GM12878 (cell line): ENCODE results near the gene TXNDC9. TPM values are rescaled to one million over a fixed set of nuclear protein-coding genes. Genes with fewer than 3 reads are reported as not detected.
A peak's percentile ranks its signal among the peaks of the same experiment; 100 is the strongest.

Experiments used
- ATF7 ChIP-seq: fragments of 450-650 bp; IDR thresholded peaks from 2 replicates; pipeline ENCODE4 v1.6.1; 2016; ENCODE audit warnings: low read depth, mild to moderate bottlenecking
- BACH1 ChIP-seq: fragments of 450-650 bp; IDR thresholded peaks from 2 replicates; pipeline ENCODE4 v1.6.1; 2017; ENCODE audit warnings: mild to moderate bottlenecking, borderline replicate concordance
- BRCA1 ChIP-seq: IDR thresholded peaks from 2 replicates; pipeline ENCODE4 v1.6.1; 2011; ENCODE audit warnings: low read depth, low read length, improper control_type of control experiment
- CBX5 ChIP-seq: sonication (generic); IDR thresholded peaks from 2 replicates; pipeline ENCODE4 v1.6.1; 2016; ENCODE audit warnings: low read depth, moderate library complexity, mild to moderate bottlenecking, inconsistent platforms
- CHD1 ChIP-seq: IDR thresholded peaks from 2 replicates; pipeline ENCODE4 v1.6.1; 2012; ENCODE audit warnings: low read depth, low read length, improper control_type of control experiment
- CREB1 ChIP-seq: IDR thresholded peaks from 2 replicates; pipeline ENCODE4 v1.6.1; 2012; ENCODE audit warnings: low read depth, mild to moderate bottlenecking, inconsistent platforms
- CUX1 ChIP-seq: IDR thresholded peaks from 2 replicates; pipeline ENCODE4 v1.6.1; 2012; ENCODE audit warnings: improper control_type of control experiment, low read depth, low read length; ENCODE audit not compliant: insufficient replicate concordance
- E2F8 ChIP-seq: fragments of 450-650 bp; IDR thresholded peaks from 2 replicates; pipeline ENCODE4 v1.6.1; 2018; ENCODE audit warnings: mild to moderate bottlenecking, low read depth, moderate library complexity; ENCODE audit not compliant: partially characterized antibody
- FOXM1 ChIP-seq: IDR thresholded peaks from 2 replicates; pipeline ENCODE4 v1.6.1; 2012; ENCODE audit warnings: low read depth, mild to moderate bottlenecking, inconsistent platforms, low read length, moderate library complexity
- MYC ChIP-seq: IDR thresholded peaks from 2 replicates; pipeline ENCODE4 v1.6.1; 2011; ENCODE audit warnings: mild to moderate bottlenecking, low read length, moderate library complexity, inconsistent platforms; ENCODE audit not compliant: insufficient read depth, insufficient replicate concordance, insufficient read length, severe bottlenecking
- NFXL1 ChIP-seq: fragments of 450-650 bp; IDR thresholded peaks from 2 replicates; pipeline ENCODE4 v1.6.1; 2017; ENCODE audit warnings: antibody characterized with exemption, mild to moderate bottlenecking, borderline replicate concordance
- POU2F2 ChIP-seq: IDR thresholded peaks from 3 replicates; pipeline ENCODE4 v1.6.1; 2011; ENCODE audit warnings: low read depth, mild to moderate bottlenecking, low read length, borderline replicate concordance
- SUZ12 ChIP-seq: fragments of 200-600 bp; sonication (generic); IDR thresholded peaks from one replicate; pipeline ENCODE4 v1.6.1; 2018; ENCODE audit warnings: antibody characterized with exemption, mild to moderate bottlenecking; ENCODE audit not compliant: unreplicated experiment
- ZNF207 ChIP-seq: fragments of 450-650 bp; IDR thresholded peaks from 2 replicates; pipeline ENCODE4 v1.6.1; 2014; ENCODE audit warnings: antibody characterized with exemption, mild to moderate bottlenecking, borderline replicate concordance
- polyA plus RNA-seq, 11 experiments: library from polyadenylated mRNA; depleted of rRNA in 4 of 11; unstranded in 6 of 11; stranded (reverse) in 5 of 11; fragments of >200 nt; fragmentation: Nextera tagmentation in 4 of 11; fragmentation: Illumina TruSeq in 1 of 11; extraction: Ambion mirVana in 4 of 11; extraction: Trizol in 1 of 11; gene quantifications; 1 replicate in 1 of 11; 2 replicates in 10 of 11; pipeline versions ENCODE4 v1.2.1 to v1.2.3, GENCODE V29; 2011 to 2016; ENCODE audit warnings: inconsistent platforms in 2 of 11, missing spikeins in 2 of 11, low read depth in 1 of 11
- total RNA-seq, 4 experiments: library from RNA; depleted of rRNA in 3 of 4; stranded (reverse); fragments of >200 nt in 3 of 4; fragmentation: Illumina TruSeq in 1 of 4; extraction: Trizol in 1 of 4; gene quantifications; 2 replicates each; pipeline versions ENCODE4 v1.2.1 to v1.2.3, GENCODE V29; 2013 to 2021
- TF ChIP-seq, protein P1 (sequence below): IDR thresholded peaks from 2 replicates; pipeline ENCODE4 v1.6.1; 2011; ENCODE audit warnings: low read depth, low read length, improper control_type of control experiment, borderline replicate concordance
- TF ChIP-seq, protein P2 (sequence below): IDR thresholded peaks from 2 replicates; pipeline ENCODE4 v1.6.1; 2011; ENCODE audit warnings: borderline replicate concordance, low read depth, mild to moderate bottlenecking, moderate library complexity, low read length; ENCODE audit not compliant: insufficient read depth, poor library complexity, severe bottlenecking

Gene TXNDC9
- total and polyA plus RNA-seq, 10 of the 15 experiments (the other 5 are each of a cell fraction or from before 2014, with no cell fraction given): 27.0 to 170 (median 50.9) TPM

GRCh38 chr2:99337113-99338028, 1.2 kb upstream of the TXNDC9 start, which contains the start of gene EIF5B (continued):
- no peak for TF ChIP-seq CUX1
- TF ChIP-seq, protein P1, sequence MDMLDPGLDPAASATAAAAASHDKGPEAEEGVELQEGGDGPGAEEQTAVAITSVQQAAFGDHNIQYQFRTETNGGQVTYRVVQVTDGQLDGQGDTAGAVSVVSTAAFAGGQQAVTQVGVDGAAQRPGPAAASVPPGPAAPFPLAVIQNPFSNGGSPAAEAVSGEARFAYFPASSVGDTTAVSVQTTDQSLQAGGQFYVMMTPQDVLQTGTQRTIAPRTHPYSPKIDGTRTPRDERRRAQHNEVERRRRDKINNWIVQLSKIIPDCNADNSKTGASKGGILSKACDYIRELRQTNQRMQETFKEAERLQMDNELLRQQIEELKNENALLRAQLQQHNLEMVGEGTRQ: no peak
- TF ChIP-seq FOXM1: no peak
- TF ChIP-seq NFXL1: no peak
- peak; percentile 85 for TF ChIP-seq MYC
- peak; percentile 14; the same call in 1 of the 3 replicates for TF ChIP-seq POU2F2
- no peak for TF ChIP-seq ATF7
- TF ChIP-seq CBX5: no peak
- TF ChIP-seq, protein P2, sequence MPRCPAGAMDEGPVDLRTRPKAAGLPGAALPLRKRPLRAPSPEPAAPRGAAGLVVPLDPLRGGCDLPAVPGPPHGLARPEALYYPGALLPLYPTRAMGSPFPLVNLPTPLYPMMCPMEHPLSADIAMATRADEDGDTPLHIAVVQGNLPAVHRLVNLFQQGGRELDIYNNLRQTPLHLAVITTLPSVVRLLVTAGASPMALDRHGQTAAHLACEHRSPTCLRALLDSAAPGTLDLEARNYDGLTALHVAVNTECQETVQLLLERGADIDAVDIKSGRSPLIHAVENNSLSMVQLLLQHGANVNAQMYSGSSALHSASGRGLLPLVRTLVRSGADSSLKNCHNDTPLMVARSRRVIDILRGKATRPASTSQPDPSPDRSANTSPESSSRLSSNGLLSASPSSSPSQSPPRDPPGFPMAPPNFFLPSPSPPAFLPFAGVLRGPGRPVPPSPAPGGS: no peak
- no peak for TF ChIP-seq E2F8
- no peak for TF ChIP-seq SUZ12
- TF ChIP-seq CREB1: peak; percentile 76
- TF ChIP-seq BACH1: peak; percentile 85
- 0 out of 2 replicates have a peak, but pooled peaks have one; percentile 20 for TF ChIP-seq BRCA1
- no peak for TF ChIP-seq CHD1
- TF ChIP-seq ZNF207: 0 out of 2 replicates have a peak, but pooled peaks have one; percentile 68
